ENCODE measurements around the gene SPIRE1. TPM values are rescaled to one million over a fixed set of nuclear protein-coding genes. Genes with fewer than 3 reads are reported as not detected.

The SPIRE1 gene
- total RNA-seq, 1 donor from 2014 or later = 42.4 TPM

DNA sequence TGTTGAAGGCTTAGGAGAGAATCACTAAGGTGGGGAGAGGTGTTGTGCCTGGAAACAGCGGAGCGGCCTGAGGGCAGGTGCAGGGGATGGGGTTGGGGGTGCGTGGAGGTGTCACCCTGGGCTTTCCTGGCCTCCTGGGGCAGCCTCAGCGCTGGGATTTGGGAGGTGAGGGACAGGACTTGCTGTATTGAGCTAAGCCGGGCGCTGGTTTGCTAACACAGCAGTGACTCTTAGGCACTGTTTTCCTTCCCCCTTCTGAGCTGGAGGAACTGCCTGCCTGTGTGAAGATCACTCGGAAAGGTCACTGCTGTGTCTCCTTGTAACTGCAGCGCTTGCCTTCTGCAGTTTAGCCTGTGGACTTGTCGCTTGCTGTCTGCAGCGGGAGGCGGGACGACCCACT, 229.0 kb downstream of the SPIRE1 start:
- intact Hi-C loops (cut with micrococcal nuclease) = no loop called here
- H3K36me3 ChIP-seq = peaks cover 38% of the 10 kb centered on the region
- no peak overlapping the region for H3K4me3 ChIP-seq
- H3K4me1 ChIP-seq = no peaks in the 10 kb centered on the region
- TF ChIP-seq, protein P1, sequence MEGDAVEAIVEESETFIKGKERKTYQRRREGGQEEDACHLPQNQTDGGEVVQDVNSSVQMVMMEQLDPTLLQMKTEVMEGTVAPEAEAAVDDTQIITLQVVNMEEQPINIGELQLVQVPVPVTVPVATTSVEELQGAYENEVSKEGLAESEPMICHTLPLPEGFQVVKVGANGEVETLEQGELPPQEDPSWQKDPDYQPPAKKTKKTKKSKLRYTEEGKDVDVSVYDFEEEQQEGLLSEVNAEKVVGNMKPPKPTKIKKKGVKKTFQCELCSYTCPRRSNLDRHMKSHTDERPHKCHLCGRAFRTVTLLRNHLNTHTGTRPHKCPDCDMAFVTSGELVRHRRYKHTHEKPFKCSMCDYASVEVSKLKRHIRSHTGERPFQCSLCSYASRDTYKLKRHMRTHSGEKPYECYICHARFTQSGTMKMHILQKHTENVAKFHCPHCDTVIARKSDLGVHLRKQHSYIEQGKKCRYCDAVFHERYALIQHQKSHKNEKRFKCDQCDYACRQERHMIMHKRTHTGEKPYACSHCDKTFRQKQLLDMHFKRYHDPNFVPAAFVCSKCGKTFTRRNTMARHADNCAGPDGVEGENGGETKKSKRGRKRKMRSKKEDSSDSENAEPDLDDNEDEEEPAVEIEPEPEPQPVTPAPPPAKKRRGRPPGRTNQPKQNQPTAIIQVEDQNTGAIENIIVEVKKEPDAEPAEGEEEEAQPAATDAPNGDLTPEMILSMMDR (IDR thresholded peaks at IDR 0.05; ENCODE audit: borderline replicate concordance) = no peak
- H3K27ac ChIP-seq (replicated peaks) = no peak overlapping the region
- H3K27me3 ChIP-seq (ENCODE audit: low read depth) = no peaks in the 10 kb centered on the region
- DNase-seq = no peak
- H3K9me3 ChIP-seq (replicated peaks) = no peaks in the 10 kb centered on the region

DNA sequence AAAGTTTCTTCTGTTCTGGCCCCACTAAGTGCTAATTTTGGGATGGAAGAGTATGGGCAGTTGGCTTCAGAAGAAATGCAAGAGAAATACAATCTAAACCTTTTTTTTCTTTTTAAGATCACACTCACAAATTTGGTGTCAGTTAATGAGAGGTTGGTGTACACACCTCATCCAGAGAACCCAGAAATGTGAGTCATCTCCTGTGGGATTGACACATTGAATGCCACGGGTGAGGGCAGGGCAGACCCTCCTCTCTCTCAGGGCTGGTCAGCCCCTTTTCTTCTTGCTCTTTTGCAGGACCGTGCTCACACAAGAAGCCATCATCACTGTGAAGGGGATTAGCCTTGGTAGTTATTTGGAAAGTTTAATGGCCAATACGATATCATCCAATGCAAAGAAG, 231.0 kb downstream of the SPIRE1 start:
- no peak for DNase-seq
- Histone ChIP-seq H3K9me3 (replicated peaks) (no peaks in the 10 kb centered on the region), H3K4me1 (no peaks in the 10 kb centered on the region), H3K27ac (replicated peaks) (no peak overlapping the region), H3K4me3 (no peak overlapping the region), H3K27me3 (ENCODE audit: low read depth) (no peaks in the 10 kb centered on the region), H3K36me3 (peaks cover 23% of the 10 kb centered on the region)
- intact Hi-C loops (cut with micrococcal nuclease) = no loop called here
- TF ChIP-seq, protein P1 (IDR thresholded peaks at IDR 0.05; ENCODE audit: borderline replicate concordance) = no peak

DNA sequence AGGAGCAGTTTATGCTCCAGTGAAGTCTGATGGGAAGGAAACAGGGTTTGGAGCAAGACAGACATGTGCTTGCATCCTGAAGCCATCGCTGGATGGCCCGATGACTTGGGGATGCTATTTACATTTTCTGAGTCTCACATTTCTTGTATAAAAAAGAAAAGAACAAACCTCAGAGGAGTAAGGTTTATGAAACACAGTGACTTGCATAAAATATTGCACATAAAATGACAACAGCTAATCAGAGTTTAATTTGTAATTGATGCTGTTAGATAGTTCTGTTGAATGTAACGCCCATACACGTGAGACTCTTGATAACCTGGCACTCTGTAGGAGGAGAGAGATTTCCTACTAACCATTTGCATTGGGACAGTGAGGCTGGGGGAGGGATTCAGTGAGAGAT, 233.7 kb downstream of the SPIRE1 start:
- intact Hi-C loops (cut with micrococcal nuclease) = no loop called here
- TF ChIP-seq, protein P1 (IDR thresholded peaks at IDR 0.05; ENCODE audit: borderline replicate concordance) = no peak
- Histone ChIP-seq H3K27me3 (ENCODE audit: low read depth) (no peaks in the 10 kb centered on the region), H3K36me3 (peaks cover 15% of the 10 kb centered on the region), H3K27ac (replicated peaks) (no peak overlapping the region), H3K9me3 (replicated peaks) (no peaks in the 10 kb centered on the region), H3K4me1 (peaks cover 17% of the 10 kb centered on the region), H3K4me3 (no peak overlapping the region)
- DNase-seq = no peak

DNA sequence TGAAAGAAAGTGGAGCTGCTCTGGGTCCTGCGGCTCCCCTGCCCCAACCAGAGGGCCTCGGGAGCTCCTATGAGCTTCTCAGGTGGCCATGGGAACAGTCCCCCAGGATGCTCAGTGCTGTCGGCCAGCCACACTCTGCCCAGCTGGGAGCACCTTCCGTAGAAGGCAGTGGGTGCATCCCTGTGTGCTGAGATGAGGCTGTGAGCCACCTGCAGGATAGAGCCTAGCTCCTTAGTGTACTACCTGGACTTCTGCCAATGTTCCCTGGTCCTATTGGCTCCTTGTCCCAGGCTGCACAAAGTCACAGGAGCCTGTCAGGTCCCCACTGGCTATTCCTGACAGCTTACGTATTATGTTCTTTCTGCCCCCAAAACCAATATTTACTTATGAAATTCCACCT, 234.1 kb downstream of the SPIRE1 start:
- H3K36me3 ChIP-seq = peaks cover 15% of the 10 kb centered on the region
- H3K9me3 ChIP-seq (replicated peaks) = no peaks in the 10 kb centered on the region
- intact Hi-C loops (cut with micrococcal nuclease) = no loop called here
- H3K27me3 ChIP-seq (ENCODE audit: low read depth) = no peaks in the 10 kb centered on the region
- no peak for DNase-seq
- peaks cover 17% of the 10 kb centered on the region for H3K4me1 ChIP-seq
- no peak overlapping the region for H3K4me3 ChIP-seq
- H3K27ac ChIP-seq (replicated peaks) = no peak overlapping the region
- TF ChIP-seq, protein P1 (IDR thresholded peaks at IDR 0.05; ENCODE audit: borderline replicate concordance) = no peak

DNA sequence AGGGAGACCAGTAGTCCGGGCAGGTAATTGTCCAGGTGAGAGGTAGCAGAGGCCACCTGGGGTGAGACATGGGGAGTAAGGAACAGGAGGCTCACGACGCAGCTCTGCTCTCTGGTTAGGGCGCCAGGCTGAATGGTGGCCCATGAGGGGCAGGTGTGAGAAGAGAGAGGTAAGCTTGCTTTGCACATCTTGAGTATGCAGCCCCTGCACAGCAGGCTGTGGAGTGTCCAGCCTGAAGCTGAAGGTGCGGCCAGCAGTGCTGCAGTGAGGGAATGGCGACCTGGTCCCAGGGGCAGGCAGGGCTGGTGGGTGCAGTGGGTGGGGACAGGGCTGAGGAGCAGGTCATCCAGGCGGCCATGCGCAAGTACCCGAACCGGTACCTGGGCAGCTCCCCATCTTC, 234.5 kb downstream of the SPIRE1 start:
- H3K36me3 ChIP-seq = peaks cover 13% of the 10 kb centered on the region
- no peak for DNase-seq
- no peaks in the 10 kb centered on the region for H3K27me3 ChIP-seq (ENCODE audit: low read depth)
- H3K4me1 ChIP-seq = peaks cover 17% of the 10 kb centered on the region
- intact Hi-C loops (cut with micrococcal nuclease) = no loop called here
- TF ChIP-seq, protein P1 (IDR thresholded peaks at IDR 0.05; ENCODE audit: borderline replicate concordance) = no peak
- no peak overlapping the region for H3K27ac ChIP-seq (replicated peaks)
- no peaks in the 10 kb centered on the region for H3K9me3 ChIP-seq (replicated peaks)
- no peak overlapping the region for H3K4me3 ChIP-seq

DNA sequence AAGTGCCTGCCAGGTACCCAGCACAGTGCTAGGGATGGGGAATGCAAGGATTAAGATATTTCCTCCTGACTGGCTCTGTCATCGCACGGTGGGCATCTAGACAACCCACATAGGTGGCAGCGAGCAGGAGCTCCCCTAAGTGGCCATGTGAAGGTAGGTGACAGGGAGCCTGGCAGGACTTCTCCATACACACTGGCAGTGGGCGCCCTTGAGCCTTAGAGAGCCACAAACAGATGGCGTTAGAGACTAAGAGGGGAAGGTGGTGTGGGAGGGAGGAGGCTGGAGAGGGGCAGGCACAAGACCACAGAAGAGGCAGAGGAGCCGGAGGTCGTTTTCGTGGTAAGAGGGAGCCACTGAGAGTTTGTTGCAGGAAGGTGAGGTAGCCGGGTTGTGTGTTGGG, 235.0 kb downstream of the SPIRE1 start:
- Histone ChIP-seq H3K4me1 (peaks cover 17% of the 10 kb centered on the region), H3K4me3 (no peak overlapping the region), H3K27me3 (ENCODE audit: low read depth) (no peaks in the 10 kb centered on the region), H3K27ac (replicated peaks) (no peak overlapping the region), H3K36me3 (peaks cover 9% of the 10 kb centered on the region), H3K9me3 (replicated peaks) (no peaks in the 10 kb centered on the region)
- no peak for DNase-seq
- TF ChIP-seq, protein P1 (IDR thresholded peaks at IDR 0.05; ENCODE audit: borderline replicate concordance) = no peak
- intact Hi-C loops (cut with micrococcal nuclease) = no loop called here
